ENCODE data around the gene IZUMO1. TPM values are rescaled to one million over a fixed set of nuclear protein-coding genes. Genes with fewer than 3 reads are reported as not detected.

Gene IZUMO1
- total RNA-seq, 2 experiments from 2014 or later: 0.10 TPM; not detected in 1

DNA sequence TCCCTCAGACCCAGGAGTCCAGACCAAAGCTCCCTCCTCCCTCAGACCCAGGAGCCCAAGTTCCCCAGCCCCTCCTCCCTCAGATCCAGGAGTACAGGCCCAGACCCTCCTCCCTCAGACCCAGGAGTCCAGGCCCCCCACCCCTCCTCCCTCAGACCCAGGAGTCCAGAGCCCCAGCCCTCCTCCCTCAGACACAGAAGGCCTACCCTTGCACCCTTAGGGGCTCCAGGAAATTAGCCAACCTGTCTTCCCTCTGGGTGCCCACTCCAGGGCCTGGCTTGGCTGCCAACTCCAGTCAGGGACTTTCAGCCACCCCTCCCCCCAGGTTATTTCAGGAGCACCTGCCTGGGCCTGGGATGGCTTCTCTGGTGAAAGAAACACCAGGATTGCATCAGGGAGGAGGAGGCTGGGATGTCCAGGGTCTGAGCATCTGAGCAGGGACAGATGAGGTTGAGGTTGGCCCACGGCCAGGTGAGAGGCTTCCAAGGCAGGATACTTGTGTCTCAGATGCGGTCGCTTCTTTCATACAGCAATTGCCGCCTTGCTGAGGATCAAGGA lies 8.5 kb upstream of the IZUMO1 start, which contains the start of gene FGF21:
Gene FGF21, plus strand, starts transcription at position 441 of the 558 bp plus-strand sequence. CDS start 713 bp downstream, outside the sequence.
- no peaks in the 10 kb centered on the region for H3K9me3 Mint-ChIP-seq
- ChIA-PET CTCF (interaction anchor here (1.0 kb wide), 1 partner anchor 87 kb away, joined by 5 read pairs; no protein-coding TSS in a partner anchor), POLR2A (interaction anchor here (0.6 kb wide), 1 partner anchor 14 kb away, joined by 3 read pairs; no protein-coding TSS in a partner anchor)
- H3K4me3 Mint-ChIP-seq: no peak within 1 kb of the TSS
- peaks cover 26% of the 10 kb centered on the region for H3K27me3 Mint-ChIP-seq
- no peaks in the 10 kb centered on the region for H3K36me3 Mint-ChIP-seq (ENCODE audit: low read depth)
- no peak for DNase-seq
- H3K27ac Mint-ChIP-seq: no peak within 1 kb of the TSS
- H3K4me1 Mint-ChIP-seq: peaks cover 24% of the 10 kb centered on the region

DNA sequence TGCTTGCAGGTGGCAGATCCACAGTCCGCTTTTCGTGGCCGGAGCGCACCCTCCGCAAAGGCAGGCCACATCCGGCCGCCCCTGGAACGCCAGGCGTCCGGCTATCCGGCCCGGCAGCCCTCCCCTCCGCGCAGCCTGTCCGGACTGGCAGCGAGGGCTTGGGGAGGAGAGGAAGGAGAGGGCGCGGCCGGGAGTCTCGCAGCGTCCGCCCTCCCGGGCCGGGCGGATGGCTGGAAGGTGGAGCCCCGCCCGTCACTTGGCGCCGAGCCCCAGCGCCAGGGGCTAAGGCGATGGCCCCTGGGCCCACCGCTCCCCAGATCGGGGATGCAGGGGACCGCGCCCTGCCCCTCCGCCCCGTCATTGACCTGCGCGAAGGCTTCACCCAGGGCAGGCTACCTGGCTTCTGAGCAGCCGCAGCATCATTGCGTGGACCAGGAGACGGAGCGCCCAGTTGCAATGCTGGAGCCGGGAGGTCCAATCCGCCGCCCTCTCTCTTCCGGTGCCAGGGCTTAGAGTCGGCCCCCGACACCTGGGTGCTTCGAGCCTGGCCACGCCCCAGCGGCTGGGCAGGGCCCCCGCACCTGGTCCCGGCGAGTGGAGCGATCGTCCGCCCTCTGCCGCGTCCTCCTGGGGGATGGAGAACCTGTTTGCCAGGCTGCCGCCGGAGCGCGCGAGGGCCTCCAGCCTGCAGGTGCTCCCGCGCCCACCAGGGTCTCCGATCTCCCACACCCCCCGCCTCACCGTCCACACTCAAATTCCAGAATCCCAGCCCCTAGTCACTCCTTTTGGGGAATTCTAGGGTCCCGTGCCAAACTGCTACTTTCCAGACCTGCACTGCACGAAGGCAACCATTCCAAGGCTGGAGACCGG lies 6.0 kb upstream of the IZUMO1 start, which contains the start of gene FUT1:
Gene FUT1, minus strand, starts transcription at position 146 of the 870 bp plus-strand sequence. CDS start 1,360 bp downstream, outside the sequence.
- Mint-ChIP-seq H3K9me3 (no peaks in the 10 kb centered on the region), H3K4me1 (peaks cover 23% of the 10 kb centered on the region), H3K36me3 (ENCODE audit: low read depth) (no peaks in the 10 kb centered on the region), H3K27me3 (peaks cover 26% of the 10 kb centered on the region), H3K27ac (peak within 1 kb of the TSS; percentile 57), H3K4me3 (peak within 1 kb of the TSS; percentile 72)
- DNase-seq: peak; percentile 26
- CTCF ChIA-PET: interaction anchor here (0.9 to 1.1 kb wide), 2 partner anchors 8 to 43 kb away, joined by 3 read pairs; no protein-coding TSS in a partner anchor
- POLR2A ChIA-PET: no interaction called here

DNA sequence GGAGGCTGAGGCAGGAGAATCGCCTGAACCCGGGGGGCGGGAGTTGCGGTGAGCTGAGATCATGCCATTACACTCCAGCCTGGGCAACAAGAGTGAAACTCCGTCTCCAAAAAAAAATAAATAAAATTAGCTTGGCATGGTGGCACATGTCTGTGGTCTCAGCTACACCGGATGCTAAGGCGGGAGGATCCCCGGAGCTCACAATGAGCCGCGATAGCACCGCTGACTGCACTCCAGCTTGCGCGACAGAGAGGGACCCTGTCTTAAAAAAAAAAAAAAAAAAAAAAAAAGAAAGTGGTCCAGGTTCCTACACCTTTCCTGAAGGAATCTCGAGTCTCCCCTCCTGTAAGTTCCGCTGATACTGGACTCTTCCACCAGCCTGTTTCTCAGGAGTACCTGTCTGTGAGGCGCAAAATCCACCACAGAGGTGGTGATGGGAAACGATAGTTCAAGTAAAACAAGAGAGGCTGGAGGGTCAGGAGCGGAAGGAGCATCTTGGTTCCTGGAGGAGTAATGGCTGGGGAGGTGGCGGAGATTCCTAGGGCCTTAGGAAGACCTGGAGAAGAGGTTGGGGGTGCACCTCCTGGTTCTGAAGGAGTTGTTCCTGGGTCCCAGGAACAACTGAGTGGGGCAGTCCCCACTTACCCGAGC lies 5.3 kb upstream of the IZUMO1 start:
- no peaks in the 10 kb centered on the region for H3K9me3 Mint-ChIP-seq
- H3K27me3 Mint-ChIP-seq: peaks cover 28% of the 10 kb centered on the region
- peak; percentile 30 for DNase-seq
- no peaks in the 10 kb centered on the region for H3K36me3 Mint-ChIP-seq (ENCODE audit: low read depth)
- ChIA-PET CTCF (interaction anchor here (0.6 to 1.2 kb wide), 4 partner anchors 9 to 44 kb away, joined by 3 to 5 read pairs (median 3); no protein-coding TSS in a partner anchor), POLR2A (interaction anchor here (0.7 kb wide), 1 partner anchor 31 kb away, joined by 4 read pairs; no protein-coding TSS in a partner anchor)
- H3K4me3 Mint-ChIP-seq: peak overlapping the region; percentile 72
- H3K4me1 Mint-ChIP-seq: peaks cover 26% of the 10 kb centered on the region
- H3K27ac Mint-ChIP-seq: peak overlapping the region; percentile 57

DNA sequence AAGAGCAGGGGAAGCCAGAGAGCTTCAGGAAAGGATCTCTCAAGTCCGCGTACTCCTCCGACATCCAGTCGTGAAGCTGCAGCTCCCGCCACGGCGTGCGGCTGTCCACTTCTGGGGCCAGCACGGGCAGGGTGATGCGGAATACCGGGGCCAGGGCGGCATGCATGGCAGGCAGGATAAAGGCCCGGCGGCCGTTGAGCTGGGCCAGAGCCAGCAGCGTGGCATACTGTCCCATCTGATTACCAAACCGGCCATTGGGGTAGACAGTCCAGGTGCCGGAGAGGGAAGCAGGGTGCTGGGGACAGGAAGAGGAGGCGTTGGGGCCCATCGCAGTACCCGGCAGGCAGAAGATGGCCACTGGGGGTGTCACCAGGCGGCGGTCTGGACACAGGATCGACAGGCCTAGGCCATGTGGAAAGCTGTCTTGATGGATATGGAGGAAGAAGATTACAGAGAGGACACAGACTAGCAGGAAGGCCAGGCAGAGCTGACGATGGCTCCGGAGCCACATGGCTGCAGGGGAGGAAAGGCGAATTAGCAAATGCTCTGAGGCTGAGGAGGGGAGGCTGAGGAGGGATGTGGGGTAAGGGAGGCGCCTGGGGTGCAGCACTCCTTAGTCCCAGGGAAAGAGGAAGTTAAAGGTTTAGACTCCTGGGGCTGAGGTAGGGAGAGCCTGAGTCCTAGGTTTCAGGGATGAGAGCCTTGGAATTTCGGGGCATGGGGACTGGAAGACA lies 4.2 kb upstream of the IZUMO1 start:
- H3K27ac Mint-ChIP-seq: no peak overlapping the region
- no peaks in the 10 kb centered on the region for H3K9me3 Mint-ChIP-seq
- CTCF ChIA-PET: interaction anchor here (1.2 kb wide), 1 partner anchor 12 kb away, joined by 5 read pairs; no protein-coding TSS in a partner anchor
- DNase-seq: no peak
- no peaks in the 10 kb centered on the region for H3K36me3 Mint-ChIP-seq (ENCODE audit: low read depth)
- H3K4me1 Mint-ChIP-seq: peaks cover 30% of the 10 kb centered on the region
- peak overlapping the region; percentile 32 for H3K4me3 Mint-ChIP-seq
- peaks cover 32% of the 10 kb centered on the region for H3K27me3 Mint-ChIP-seq
- POLR2A ChIA-PET: no interaction called here

DNA sequence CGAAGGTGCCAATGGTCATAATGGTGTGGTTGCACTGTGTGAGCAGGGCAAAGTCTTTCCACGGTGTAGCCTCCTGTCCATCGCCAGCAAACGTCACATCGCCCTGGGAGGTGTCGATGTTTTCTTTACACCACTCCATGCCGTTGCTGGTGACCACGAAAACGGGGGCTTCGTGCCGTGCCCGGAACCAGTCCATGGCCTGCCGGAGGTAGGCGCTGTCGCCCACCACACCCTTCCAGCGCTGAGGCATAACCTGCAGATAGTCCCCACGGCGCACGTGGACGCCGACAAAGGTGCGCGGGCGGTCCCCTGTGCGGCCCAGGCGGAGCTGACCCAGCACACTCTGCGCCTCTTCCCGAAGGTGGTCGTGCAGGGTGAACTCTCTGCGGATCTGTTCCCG lies 3.6 kb upstream of the IZUMO1 start:
- no peak overlapping the region for H3K4me3 Mint-ChIP-seq
- ChIA-PET CTCF (no interaction called here), POLR2A (no interaction called here)
- H3K36me3 Mint-ChIP-seq (ENCODE audit: low read depth): no peaks in the 10 kb centered on the region
- H3K27me3 Mint-ChIP-seq: peaks cover 33% of the 10 kb centered on the region
- H3K9me3 Mint-ChIP-seq: no peaks in the 10 kb centered on the region
- peaks cover 35% of the 10 kb centered on the region for H3K4me1 Mint-ChIP-seq
- H3K27ac Mint-ChIP-seq: no peak overlapping the region
- no peak for DNase-seq

DNA sequence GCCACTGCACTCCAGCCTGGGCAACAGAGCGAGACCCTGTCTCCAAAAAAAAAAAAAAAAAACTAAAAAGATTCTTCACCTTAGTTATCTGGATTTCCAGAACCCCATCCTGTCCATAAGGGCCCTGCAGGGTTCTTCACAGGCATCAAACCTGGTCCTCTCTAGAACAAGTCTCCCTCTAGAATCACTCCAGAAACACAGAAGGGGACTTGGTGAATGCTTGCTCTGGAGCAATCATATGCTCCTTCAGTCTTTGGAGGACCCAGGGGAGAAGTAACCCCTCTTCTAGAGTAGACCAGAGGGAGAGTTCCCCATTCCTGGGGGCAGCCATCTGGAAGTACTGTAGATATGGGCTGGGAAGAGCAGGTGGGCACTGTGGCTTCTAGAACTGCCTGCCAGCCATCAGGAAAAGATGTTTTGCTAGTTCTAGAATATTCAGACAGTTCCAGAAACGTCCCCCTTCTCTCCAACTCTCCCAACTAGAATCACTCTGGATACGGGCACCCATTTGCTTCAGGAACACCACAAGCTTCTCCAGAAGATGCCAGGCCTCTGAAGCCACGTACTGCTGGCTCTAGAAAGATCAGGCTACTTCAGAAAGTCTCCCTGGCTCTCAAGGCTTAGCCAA lies 3.0 kb upstream of the IZUMO1 start:
- Mint-ChIP-seq H3K4me1 (peaks cover 35% of the 10 kb centered on the region), H3K4me3 (no peak overlapping the region)
- CTCF ChIA-PET: no interaction called here

DNA sequence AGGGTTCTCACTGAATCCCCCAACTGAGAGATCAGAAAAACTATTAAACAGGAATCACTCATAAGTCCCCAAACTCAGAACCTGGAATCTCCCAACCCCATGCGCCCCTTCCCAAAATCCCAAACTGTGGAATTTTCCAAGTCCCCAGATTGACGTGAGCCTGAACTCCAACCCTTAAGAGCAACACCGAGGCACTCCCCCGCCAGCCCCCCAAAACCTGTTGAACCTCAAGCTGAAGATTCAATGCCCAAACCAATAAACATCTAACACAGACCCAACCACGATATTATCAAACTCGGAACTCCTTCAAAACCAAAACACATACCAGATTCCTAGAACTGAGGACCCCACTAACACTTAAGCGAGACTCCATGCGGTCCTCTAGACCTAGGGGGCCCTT lies 599 bp downstream of the IZUMO1 start:
- no peak for DNase-seq
- Mint-ChIP-seq H3K36me3 (ENCODE audit: low read depth) (no peaks in the 10 kb centered on the region), H3K27me3 (peaks cover 15% of the 10 kb centered on the region), H3K27ac (no peak overlapping the region), H3K9me3 (no peaks in the 10 kb centered on the region), H3K4me3 (no peak overlapping the region), H3K4me1 (peaks cover 23% of the 10 kb centered on the region)
- ChIA-PET CTCF (interaction anchor here (1.2 kb wide), 1 partner anchor 225 kb away, joined by 5 read pairs; no protein-coding TSS in a partner anchor), POLR2A (no interaction called here)

More for the DNA sequence above, 3.0 kb upstream of the IZUMO1 start:
- Mint-ChIP-seq H3K27me3 (peaks cover 30% of the 10 kb centered on the region), H3K27ac (no peak overlapping the region), H3K9me3 (no peaks in the 10 kb centered on the region), H3K36me3 (ENCODE audit: low read depth) (no peaks in the 10 kb centered on the region)
- no peak for DNase-seq
- POLR2A ChIA-PET: no interaction called here

DNA sequence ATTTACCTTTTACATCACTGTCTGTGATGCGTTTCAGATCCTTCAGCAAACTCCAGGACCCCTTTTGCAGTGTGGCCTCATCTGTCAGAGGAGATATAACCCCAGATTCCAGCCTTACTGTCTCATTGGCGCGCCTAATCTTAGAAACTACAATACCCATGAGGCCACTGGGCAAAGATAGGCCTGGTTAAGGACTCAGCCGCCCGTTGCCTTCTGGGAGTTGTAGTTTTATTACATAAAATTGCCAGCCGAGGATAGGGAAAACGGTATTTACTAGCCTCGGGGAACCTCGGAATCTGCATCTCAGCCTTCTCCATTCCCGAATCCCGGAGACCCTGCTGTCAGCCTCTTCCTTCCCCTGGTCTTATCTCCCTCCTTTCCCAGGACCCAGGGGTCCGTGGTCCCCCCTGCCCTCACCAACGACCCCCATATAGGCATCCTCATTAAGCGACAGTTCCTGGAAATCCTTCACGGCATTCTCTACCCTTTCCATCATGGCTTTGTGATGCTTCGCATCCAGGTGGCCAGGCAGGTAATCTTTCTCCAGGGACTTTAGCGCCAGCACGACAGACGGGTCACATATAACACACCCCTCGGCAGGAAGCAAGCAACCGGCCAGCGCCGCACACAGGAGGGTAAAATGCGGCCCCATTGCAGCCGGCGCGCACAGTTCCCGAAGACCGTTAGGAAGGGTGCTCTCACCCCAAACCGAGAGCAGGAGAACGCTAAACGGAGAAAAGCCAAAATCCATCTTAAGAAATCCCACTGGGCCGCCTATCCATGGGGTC lies 1.3 kb downstream of the IZUMO1 start:
- H3K4me1 Mint-ChIP-seq: peaks cover 25% of the 10 kb centered on the region
- no peaks in the 10 kb centered on the region for H3K9me3 Mint-ChIP-seq
- H3K36me3 Mint-ChIP-seq (ENCODE audit: low read depth): no peaks in the 10 kb centered on the region
- no peak overlapping the region for H3K27ac Mint-ChIP-seq
- ChIA-PET CTCF (no interaction called here), POLR2A (no interaction called here)
- DNase-seq: peak; percentile 67
- no peak overlapping the region for H3K4me3 Mint-ChIP-seq
- peaks cover 16% of the 10 kb centered on the region for H3K27me3 Mint-ChIP-seq

DNA sequence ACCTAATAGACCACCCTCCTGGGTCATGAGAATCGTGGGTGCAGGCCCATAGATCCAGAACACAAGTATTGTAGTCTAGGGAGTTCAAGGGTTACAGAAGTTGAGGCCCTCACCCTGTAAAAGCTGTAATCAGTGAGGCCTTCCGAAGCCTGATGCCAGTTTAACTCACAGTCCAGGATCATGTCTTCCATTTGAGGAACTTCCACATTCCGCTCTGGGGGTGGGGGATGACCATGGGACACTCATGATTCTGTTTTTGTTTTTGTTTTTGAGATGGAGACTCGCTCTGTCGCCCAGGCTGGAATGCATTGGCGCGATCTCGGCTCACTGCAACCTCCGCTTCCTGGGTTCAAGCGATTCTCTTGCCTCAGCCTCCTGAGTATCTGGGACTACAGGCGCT lies 4.6 kb downstream of the IZUMO1 start:
- no peaks in the 10 kb centered on the region for H3K9me3 Mint-ChIP-seq
- ChIA-PET CTCF (no interaction called here), POLR2A (no interaction called here)
- no peaks in the 10 kb centered on the region for H3K36me3 Mint-ChIP-seq (ENCODE audit: low read depth)
- no peak for DNase-seq
- H3K27me3 Mint-ChIP-seq: peaks cover 21% of the 10 kb centered on the region
- no peak overlapping the region for H3K27ac Mint-ChIP-seq
- no peak overlapping the region for H3K4me3 Mint-ChIP-seq
- peaks cover 44% of the 10 kb centered on the region for H3K4me1 Mint-ChIP-seq

DNA sequence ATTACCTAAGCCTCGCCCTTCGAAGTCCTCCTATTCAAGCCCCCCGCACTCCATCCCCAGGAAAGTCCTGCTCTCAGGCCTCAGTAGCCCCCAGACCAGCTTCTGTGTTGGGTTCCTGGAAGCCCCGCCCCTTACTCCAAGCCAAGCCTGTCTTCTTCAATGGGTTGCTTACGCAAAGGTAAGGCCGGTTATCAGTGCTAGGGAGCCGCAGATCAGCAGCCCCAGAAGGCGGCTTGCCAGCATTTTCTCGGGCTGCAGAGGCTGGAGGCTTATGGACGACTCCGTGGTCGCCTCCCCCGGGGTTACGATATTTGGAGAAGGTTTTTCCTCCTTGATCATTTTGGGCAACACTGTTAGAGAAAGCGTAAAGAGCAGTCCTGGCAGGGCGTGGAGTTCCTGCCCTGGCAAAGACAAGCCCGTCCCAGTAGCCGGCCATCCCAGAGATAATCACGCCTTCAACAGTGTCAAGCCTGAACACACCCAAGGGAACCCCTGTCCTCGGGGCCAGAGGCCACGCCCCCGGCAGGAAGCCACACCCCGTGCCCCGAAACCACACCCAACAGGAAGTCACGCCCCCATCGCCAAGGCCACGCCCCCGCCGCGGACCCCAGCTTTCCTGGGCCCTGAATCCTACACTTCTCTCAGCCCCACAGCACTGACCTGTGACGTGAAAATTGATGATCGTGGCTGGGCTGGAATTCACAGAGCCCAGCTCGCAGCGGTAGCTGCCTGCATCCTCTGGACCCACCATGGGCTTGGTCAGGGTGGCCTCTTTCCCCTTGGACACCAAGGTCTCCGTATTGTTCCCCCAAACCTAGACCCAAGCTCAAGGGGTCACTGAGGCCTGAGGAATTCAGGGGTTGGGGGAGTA lies 5.3 kb downstream of the IZUMO1 start:
- ChIA-PET POLR2A (interaction anchor here (0.5 kb wide), 1 partner anchor 47 kb away, joined by 4 read pairs; no protein-coding TSS in a partner anchor), CTCF (no interaction called here)
- no peaks in the 10 kb centered on the region for H3K9me3 Mint-ChIP-seq
- no peak overlapping the region for H3K27ac Mint-ChIP-seq
- H3K4me1 Mint-ChIP-seq: peaks cover 43% of the 10 kb centered on the region
- no peaks in the 10 kb centered on the region for H3K36me3 Mint-ChIP-seq (ENCODE audit: low read depth)
- H3K27me3 Mint-ChIP-seq: peaks cover 21% of the 10 kb centered on the region
- H3K4me3 Mint-ChIP-seq: no peak overlapping the region
- DNase-seq: no peak

Data from activated CD4-positive, alpha-beta T cell treated with anti-CD3 and anti-CD28 coated beads, Interleukin-2, amount 10 ng/mL, durations not matched to agents 7 days and 5 days (primary cell).